Liver (tissue), 9 donors: ENCODE data around the gene C1orf52. TPM values are rescaled to one million over a fixed set of nuclear protein-coding genes. Genes with fewer than 3 reads are reported as not detected.

Experiments used
- DNase-seq: peaks from one replicate; pipeline ENCODE4 v3.0.0-alpha.2; 2017; ENCODE audit warnings: low spot score
- H3K27ac ChIP-seq, 2 donors: one replicate each; pipeline ENCODE4 v1.7.0; 2013; ENCODE audit warnings: inconsistent platforms in 2 of 2, low read length in 2 of 2, control low read depth in 1 of 2, low read depth in 1 of 2, mild to moderate bottlenecking in 1 of 2
- H3K27me3 ChIP-seq, 4 donors: one replicate each; pipeline versions ENCODE4 v1.6.1 to v1.7.0; 2013; ENCODE audit warnings: low read length in 3 of 4, inconsistent platforms in 1 of 4, mild to moderate bottlenecking in 1 of 4, moderate library complexity in 1 of 4; ENCODE audit not compliant: control insufficient read depth in 4 of 4, insufficient read depth in 4 of 4
- H3K36me3 ChIP-seq, 4 donors: one replicate each; pipeline versions ENCODE4 v1.6.1 to v1.7.0; 2013; ENCODE audit warnings: low read length in 3 of 4, mild to moderate bottlenecking in 3 of 4, low read depth in 1 of 4, moderate library complexity in 1 of 4; ENCODE audit not compliant: control insufficient read depth in 4 of 4, insufficient read depth in 3 of 4
- H3K4me1 ChIP-seq, 4 donors: one replicate each; pipeline versions ENCODE4 v1.6.1 to v1.7.0; 2013; ENCODE audit warnings: low read length in 3 of 4, mild to moderate bottlenecking in 3 of 4, moderate library complexity in 1 of 4; ENCODE audit not compliant: control insufficient read depth in 4 of 4, insufficient read depth in 4 of 4
- H3K4me3 ChIP-seq, 3 donors: one replicate each; pipeline versions ENCODE4 v1.6.1 to v1.7.0; 2013; ENCODE audit warnings: low read length in 3 of 3, control low read depth in 1 of 3, low read depth in 1 of 3, mild to moderate bottlenecking in 1 of 3
- H3K9ac ChIP-seq, 2 donors: one replicate each; pipeline ENCODE4 v1.7.0; 2013; ENCODE audit warnings: low read length in 2 of 2, mild to moderate bottlenecking in 2 of 2, moderate library complexity in 2 of 2, control low read depth in 1 of 2, low read depth in 1 of 2
- H3K9me3 ChIP-seq, 4 donors: one replicate each; pipeline versions ENCODE4 v1.6.1 to v1.7.0; 2013; ENCODE audit warnings: low read length in 3 of 4; ENCODE audit not compliant: control insufficient read depth in 4 of 4
- ATF3 ChIP-seq: IDR thresholded peaks from 2 replicates; pipeline ENCODE4 v1.6.1; 2016; ENCODE audit warnings: antibody characterized with exemption
- EGR1 ChIP-seq, 2 donors: IDR thresholded peaks; 2 replicates each; pipeline ENCODE4 v1.6.1; 2016 to 2018; ENCODE audit warnings: antibody characterized with exemption in 2 of 2, low read depth in 2 of 2
- FOXA1 ChIP-seq: IDR thresholded peaks from 2 replicates; pipeline ENCODE4 v1.6.1; 2016; ENCODE audit warnings: antibody characterized with exemption
- FOXA2 ChIP-seq: IDR thresholded peaks from 2 replicates; pipeline ENCODE4 v1.6.1; 2016; ENCODE audit warnings: antibody characterized with exemption
- GABPA ChIP-seq, 2 donors: IDR thresholded peaks in 1 of 2; conservative IDR thresholded peaks in 1 of 2; 2 replicates each; pipeline ENCODE4 v1.6.1; 2016; ENCODE audit warnings: antibody characterized with exemption in 2 of 2, mild to moderate bottlenecking in 1 of 2, moderate library complexity in 1 of 2
- HNF4A ChIP-seq, 2 donors: conservative IDR thresholded peaks; 2 replicates each; pipeline ENCODE4 v1.6.1; 2016; ENCODE audit warnings: antibody characterized with exemption in 2 of 2, mild to moderate bottlenecking in 2 of 2
- HNF4G ChIP-seq: IDR thresholded peaks from 2 replicates; pipeline ENCODE4 v1.6.1; 2016; ENCODE audit warnings: antibody characterized with exemption
- JUND ChIP-seq, 2 donors: IDR thresholded peaks; 2 replicates each; pipeline ENCODE4 v1.6.1; 2016; ENCODE audit warnings: antibody characterized with exemption in 2 of 2
- MAX ChIP-seq: IDR thresholded peaks from 2 replicates; pipeline ENCODE4 v1.6.1; 2016; ENCODE audit warnings: antibody characterized with exemption
- RAD21 ChIP-seq, 2 donors: IDR thresholded peaks; 2 replicates each; pipeline ENCODE4 v1.6.1; 2016; ENCODE audit warnings: antibody characterized with exemption in 2 of 2, mild to moderate bottlenecking in 2 of 2
- REST ChIP-seq: IDR thresholded peaks from 2 replicates; pipeline ENCODE4 v1.6.1; 2016; ENCODE audit warnings: antibody characterized with exemption, mild to moderate bottlenecking
- RXRA ChIP-seq, 2 donors: IDR thresholded peaks; 2 replicates each; pipeline ENCODE4 v1.6.1; 2017 to 2018; ENCODE audit warnings: antibody characterized with exemption in 2 of 2, mild to moderate bottlenecking in 1 of 2
- SP1 ChIP-seq: IDR thresholded peaks from 2 replicates; pipeline ENCODE4 v1.6.1; 2018; ENCODE audit warnings: antibody characterized with exemption, mild to moderate bottlenecking
- TAF1 ChIP-seq: conservative IDR thresholded peaks from 2 replicates; pipeline ENCODE4 v1.6.1; 2016; ENCODE audit warnings: antibody characterized with exemption, mild to moderate bottlenecking
- YY1 ChIP-seq: IDR thresholded peaks from 2 replicates; pipeline ENCODE4 v1.6.1; 2016; ENCODE audit warnings: antibody characterized with exemption, mild to moderate bottlenecking
- WGBS: extraction: QIAGEN DNeasy Blood & Tissue Kit; methylation state at CpG from one replicate; pipeline ENCODE4 v1.1.7; 2013; 5-methylcytosine and 5-hydroxymethylcytosine counted together
- polyA plus RNA-seq, 2 donors: library from polyadenylated mRNA; stranded (reverse) in 1 of 2; unstranded in 1 of 2; fragments of 200-250 nt in 1 of 2; fragments of >200 nt in 1 of 2; fragmentation: Nextera tagmentation in 1 of 2; extraction: Ambion mirVana in 1 of 2; gene quantifications; one replicate each; pipeline versions ENCODE4 v1.2.1 to v1.2.3, GENCODE V29; 2013 to 2015
- total RNA-seq, 2 donors: library from RNA; depleted of rRNA; stranded (reverse); fragments of >200 nt; gene quantifications; one replicate each; pipeline ENCODE4 v1.2.3, GENCODE V29; 2014
- TF ChIP-seq, protein P1 (sequence below): IDR thresholded peaks from 2 replicates; pipeline ENCODE4 v1.6.1; 2016; ENCODE audit warnings: antibody characterized with exemption
- TF ChIP-seq, protein P2 (sequence below): fragments of 150-350 bp; IDR thresholded peaks from 2 replicates; pipeline ENCODE4 v1.5.1; 2017; ENCODE audit warnings: improper control_type of control experiment, low read depth, low read length; ENCODE audit not compliant: missing input control
- donor health status: healthy.
- donor health status: healthy.
- donor health status: healthy.
- donor health status: healthy.
- donor health status: healthy.

Gene C1orf52
- total and polyA plus RNA-seq, 4 donors: 6.1 to 10.9 (median 7.3) TPM

GRCh38 chr1:85201340-85202091, 57.9 kb downstream of the C1orf52 start:
- under 1% methylated on average over 81 of the region's 81 CpGs for WGBS

More at GRCh38 chr1:85201340-85202091, 57.9 kb downstream of the C1orf52 start:
- Histone ChIP-seq H3K36me3 (no peaks in the 10 kb centered on the region), H3K4me3 (peak overlapping the region; percentile 61 to 94 (median 91)), H3K4me1 (peaks cover 0 to 21% (median 6%) of the 10 kb centered on the region in 4 donors), H3K9me3 (no peaks in the 10 kb centered on the region), H3K27me3 (no peaks in the 10 kb centered on the region), H3K27ac (peak overlapping the region; percentile 90 to 93), H3K9ac (peak overlapping the region in 1 of 2 donors; percentile 72)
- DNase-seq: peak; percentile 67
- TF ChIP-seq JUND (IDR thresholded peaks at IDR 0.05) (no peak), ATF3 (no peak), YY1 (no peak), FOXA2 (no peak), REST (no peak), FOXA1 (no peak), EGR1 (IDR thresholded peaks at IDR 0.05; ENCODE audit: low read depth in 2 of 2) (no peak), GABPA (IDR thresholded peaks at IDR 0.05 in 1 of 2, conservative IDR thresholded peaks at IDR 0.05 in 1 of 2) (no peak), MAX (no peak), HNF4G (no peak), RXRA (IDR thresholded peaks at IDR 0.05) (no peak), SP1 (no peak), TAF1 (no peak), RAD21 (IDR thresholded peaks at IDR 0.05) (no peak), HNF4A (conservative IDR thresholded peaks at IDR 0.05) (no peak)
- TF ChIP-seq, protein P1, sequence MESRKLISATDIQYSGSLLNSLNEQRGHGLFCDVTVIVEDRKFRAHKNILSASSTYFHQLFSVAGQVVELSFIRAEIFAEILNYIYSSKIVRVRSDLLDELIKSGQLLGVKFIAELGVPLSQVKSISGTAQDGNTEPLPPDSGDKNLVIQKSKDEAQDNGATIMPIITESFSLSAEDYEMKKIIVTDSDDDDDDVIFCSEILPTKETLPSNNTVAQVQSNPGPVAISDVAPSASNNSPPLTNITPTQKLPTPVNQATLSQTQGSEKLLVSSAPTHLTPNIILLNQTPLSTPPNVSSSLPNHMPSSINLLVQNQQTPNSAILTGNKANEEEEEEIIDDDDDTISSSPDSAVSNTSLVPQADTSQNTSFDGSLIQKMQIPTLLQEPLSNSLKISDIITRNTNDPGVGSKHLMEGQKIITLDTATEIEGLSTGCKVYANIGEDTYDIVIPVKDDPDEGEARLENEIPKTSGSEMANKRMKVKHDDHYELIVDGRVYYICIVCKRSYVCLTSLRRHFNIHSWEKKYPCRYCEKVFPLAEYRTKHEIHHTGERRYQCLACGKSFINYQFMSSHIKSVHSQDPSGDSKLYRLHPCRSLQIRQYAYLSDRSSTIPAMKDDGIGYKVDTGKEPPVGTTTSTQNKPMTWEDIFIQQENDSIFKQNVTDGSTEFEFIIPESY: no peak
- TF ChIP-seq, protein P2, sequence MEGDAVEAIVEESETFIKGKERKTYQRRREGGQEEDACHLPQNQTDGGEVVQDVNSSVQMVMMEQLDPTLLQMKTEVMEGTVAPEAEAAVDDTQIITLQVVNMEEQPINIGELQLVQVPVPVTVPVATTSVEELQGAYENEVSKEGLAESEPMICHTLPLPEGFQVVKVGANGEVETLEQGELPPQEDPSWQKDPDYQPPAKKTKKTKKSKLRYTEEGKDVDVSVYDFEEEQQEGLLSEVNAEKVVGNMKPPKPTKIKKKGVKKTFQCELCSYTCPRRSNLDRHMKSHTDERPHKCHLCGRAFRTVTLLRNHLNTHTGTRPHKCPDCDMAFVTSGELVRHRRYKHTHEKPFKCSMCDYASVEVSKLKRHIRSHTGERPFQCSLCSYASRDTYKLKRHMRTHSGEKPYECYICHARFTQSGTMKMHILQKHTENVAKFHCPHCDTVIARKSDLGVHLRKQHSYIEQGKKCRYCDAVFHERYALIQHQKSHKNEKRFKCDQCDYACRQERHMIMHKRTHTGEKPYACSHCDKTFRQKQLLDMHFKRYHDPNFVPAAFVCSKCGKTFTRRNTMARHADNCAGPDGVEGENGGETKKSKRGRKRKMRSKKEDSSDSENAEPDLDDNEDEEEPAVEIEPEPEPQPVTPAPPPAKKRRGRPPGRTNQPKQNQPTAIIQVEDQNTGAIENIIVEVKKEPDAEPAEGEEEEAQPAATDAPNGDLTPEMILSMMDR: no peak
